A549 (cell line): ENCODE measurements around the gene MYOG.

Source experiments
- BHLHE40 ChIP-seq: IDR thresholded peaks from 2 replicates; pipeline ENCODE4 v1.6.1; 2012; ENCODE audit warnings: low read depth, low read length, inconsistent platforms
- CEBPB ChIP-seq, 2 experiments: fragments of >200 bp in 1 of 2; sonication (Bioruptor Twin) in 1 of 2; formaldehyde crosslinking in 1 of 2; IDR thresholded peaks; 2 replicates each; pipeline ENCODE4 v1.6.1; 2012 to 2016
- EP300 ChIP-seq, 2 experiments: fragments of >200 bp; sonication (Bioruptor Twin); formaldehyde crosslinking; IDR thresholded peaks; 2 replicates in 1 of 2; 3 replicates in 1 of 2; pipeline ENCODE4 v1.6.1; 2016 to 2017
- JUN ChIP-seq, 2 experiments: fragments of >200 bp; sonication (Bioruptor Twin); formaldehyde crosslinking; IDR thresholded peaks; 2 replicates in 1 of 2; 3 replicates in 1 of 2; pipeline ENCODE4 v1.6.1; 2016 to 2017
- JUNB ChIP-seq: fragments of >200 bp; sonication (Bioruptor Twin); formaldehyde crosslinking; IDR thresholded peaks from 2 replicates; pipeline ENCODE4 v1.6.1; 2016
- POLR2A ChIP-seq: IDR thresholded peaks from 2 replicates; pipeline ENCODE4 v1.6.1; 2012; ENCODE audit warnings: mild to moderate bottlenecking, low read length
- RAD21 ChIP-seq, 2 experiments: fragments of >200 bp in 1 of 2; sonication (Bioruptor Twin) in 1 of 2; formaldehyde crosslinking in 1 of 2; IDR thresholded peaks in 1 of 2; conservative IDR thresholded peaks in 1 of 2; 2 replicates in 1 of 2; 3 replicates in 1 of 2; pipeline ENCODE4 v1.6.1; 2012 to 2018; ENCODE audit warnings: inconsistent platforms in 1 of 2
- RCOR1 ChIP-seq: fragments of 150-350 bp; IDR thresholded peaks from 2 replicates; pipeline ENCODE4 v1.6.1; 2014; ENCODE audit warnings: antibody characterized with exemption, low read length, low read depth
- ZFP36 ChIP-seq: fragments of 450-650 bp; IDR thresholded peaks from 2 replicates; pipeline ENCODE4 v1.6.1; 2014; ENCODE audit warnings: borderline replicate concordance; ENCODE audit not compliant: partially characterized antibody
- TF ChIP-seq, protein P1 (sequence below): fragments of >200 bp; sonication (Bioruptor Twin); formaldehyde crosslinking; IDR thresholded peaks from 3 replicates; pipeline ENCODE4 v1.5.1; 2016
- TF ChIP-seq, protein P2 (sequence below): fragments of 200-600 bp; sonication (generic); IDR thresholded peaks from 2 replicates; pipeline ENCODE4 v1.6.1; 2016; ENCODE audit warnings: antibody characterized with exemption, mild to moderate bottlenecking, moderate library complexity
- TF ChIP-seq, protein P3 (sequence below): IDR thresholded peaks from 2 replicates; pipeline ENCODE4 v1.6.1; 2012

DNA sequence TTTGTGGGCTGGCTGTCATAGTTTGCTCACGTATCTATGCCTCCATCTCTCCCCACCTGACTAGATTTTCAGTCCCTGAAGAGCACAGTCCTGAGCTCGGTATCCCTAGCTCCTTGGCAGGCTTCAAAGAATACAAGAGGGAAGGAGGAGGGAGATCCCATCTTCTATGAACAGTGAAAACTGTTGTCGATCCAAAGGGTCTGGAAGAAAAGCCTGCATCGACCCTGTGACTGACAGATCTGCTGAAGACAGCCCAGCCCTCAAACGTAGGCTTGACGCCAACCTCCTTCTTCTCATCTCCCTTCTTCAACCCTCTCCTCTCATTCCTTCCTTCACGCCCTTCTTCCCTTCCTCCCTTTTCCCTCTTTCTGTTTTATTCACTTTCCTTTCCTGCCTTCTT is 28.4 kb upstream of the MYOG start:
- TF ChIP-seq JUNB (no peak), EP300 (IDR thresholded peaks at IDR 0.05) (no peak), JUN (IDR thresholded peaks at IDR 0.05) (no peak), POLR2A (no peak), RAD21 (conservative IDR thresholded peaks at IDR 0.05 in 1 of 2, IDR thresholded peaks at IDR 0.05 in 1 of 2) (no peak), ZFP36 (no peak), RCOR1 (no peak), BHLHE40 (no peak), CEBPB (IDR thresholded peaks at IDR 0.05) (no peak)
- TF ChIP-seq, protein P1, sequence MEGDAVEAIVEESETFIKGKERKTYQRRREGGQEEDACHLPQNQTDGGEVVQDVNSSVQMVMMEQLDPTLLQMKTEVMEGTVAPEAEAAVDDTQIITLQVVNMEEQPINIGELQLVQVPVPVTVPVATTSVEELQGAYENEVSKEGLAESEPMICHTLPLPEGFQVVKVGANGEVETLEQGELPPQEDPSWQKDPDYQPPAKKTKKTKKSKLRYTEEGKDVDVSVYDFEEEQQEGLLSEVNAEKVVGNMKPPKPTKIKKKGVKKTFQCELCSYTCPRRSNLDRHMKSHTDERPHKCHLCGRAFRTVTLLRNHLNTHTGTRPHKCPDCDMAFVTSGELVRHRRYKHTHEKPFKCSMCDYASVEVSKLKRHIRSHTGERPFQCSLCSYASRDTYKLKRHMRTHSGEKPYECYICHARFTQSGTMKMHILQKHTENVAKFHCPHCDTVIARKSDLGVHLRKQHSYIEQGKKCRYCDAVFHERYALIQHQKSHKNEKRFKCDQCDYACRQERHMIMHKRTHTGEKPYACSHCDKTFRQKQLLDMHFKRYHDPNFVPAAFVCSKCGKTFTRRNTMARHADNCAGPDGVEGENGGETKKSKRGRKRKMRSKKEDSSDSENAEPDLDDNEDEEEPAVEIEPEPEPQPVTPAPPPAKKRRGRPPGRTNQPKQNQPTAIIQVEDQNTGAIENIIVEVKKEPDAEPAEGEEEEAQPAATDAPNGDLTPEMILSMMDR = no peak
- TF ChIP-seq, protein P2, sequence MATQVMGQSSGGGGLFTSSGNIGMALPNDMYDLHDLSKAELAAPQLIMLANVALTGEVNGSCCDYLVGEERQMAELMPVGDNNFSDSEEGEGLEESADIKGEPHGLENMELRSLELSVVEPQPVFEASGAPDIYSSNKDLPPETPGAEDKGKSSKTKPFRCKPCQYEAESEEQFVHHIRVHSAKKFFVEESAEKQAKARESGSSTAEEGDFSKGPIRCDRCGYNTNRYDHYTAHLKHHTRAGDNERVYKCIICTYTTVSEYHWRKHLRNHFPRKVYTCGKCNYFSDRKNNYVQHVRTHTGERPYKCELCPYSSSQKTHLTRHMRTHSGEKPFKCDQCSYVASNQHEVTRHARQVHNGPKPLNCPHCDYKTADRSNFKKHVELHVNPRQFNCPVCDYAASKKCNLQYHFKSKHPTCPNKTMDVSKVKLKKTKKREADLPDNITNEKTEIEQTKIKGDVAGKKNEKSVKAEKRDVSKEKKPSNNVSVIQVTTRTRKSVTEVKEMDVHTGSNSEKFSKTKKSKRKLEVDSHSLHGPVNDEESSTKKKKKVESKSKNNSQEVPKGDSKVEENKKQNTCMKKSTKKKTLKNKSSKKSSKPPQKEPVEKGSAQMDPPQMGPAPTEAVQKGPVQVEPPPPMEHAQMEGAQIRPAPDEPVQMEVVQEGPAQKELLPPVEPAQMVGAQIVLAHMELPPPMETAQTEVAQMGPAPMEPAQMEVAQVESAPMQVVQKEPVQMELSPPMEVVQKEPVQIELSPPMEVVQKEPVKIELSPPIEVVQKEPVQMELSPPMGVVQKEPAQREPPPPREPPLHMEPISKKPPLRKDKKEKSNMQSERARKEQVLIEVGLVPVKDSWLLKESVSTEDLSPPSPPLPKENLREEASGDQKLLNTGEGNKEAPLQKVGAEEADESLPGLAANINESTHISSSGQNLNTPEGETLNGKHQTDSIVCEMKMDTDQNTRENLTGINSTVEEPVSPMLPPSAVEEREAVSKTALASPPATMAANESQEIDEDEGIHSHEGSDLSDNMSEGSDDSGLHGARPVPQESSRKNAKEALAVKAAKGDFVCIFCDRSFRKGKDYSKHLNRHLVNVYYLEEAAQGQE = no peak
- TF ChIP-seq, protein P3, sequence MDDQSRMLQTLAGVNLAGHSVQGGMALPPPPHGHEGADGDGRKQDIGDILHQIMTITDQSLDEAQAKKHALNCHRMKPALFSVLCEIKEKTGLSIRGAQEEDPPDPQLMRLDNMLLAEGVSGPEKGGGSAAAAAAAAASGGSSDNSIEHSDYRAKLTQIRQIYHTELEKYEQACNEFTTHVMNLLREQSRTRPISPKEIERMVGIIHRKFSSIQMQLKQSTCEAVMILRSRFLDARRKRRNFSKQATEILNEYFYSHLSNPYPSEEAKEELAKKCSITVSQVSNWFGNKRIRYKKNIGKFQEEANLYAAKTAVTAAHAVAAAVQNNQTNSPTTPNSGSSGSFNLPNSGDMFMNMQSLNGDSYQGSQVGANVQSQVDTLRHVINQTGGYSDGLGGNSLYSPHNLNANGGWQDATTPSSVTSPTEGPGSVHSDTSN = no peak
